ENCODE data around the gene CDKN2D. TPM values are rescaled to one million over a fixed set of nuclear protein-coding genes. Genes with fewer than 3 reads are reported as not detected.

The CDKN2D gene
- total and polyA plus RNA-seq, 8 donors: 4.1 to 11.8 (median 8.5) TPM; not detected in 2

- Histone ChIP-seq H3K4me3 (no peak overlapping the region), H3K36me3 (no peaks in the 10 kb centered on the region), H3K27me3 (no peaks in the 10 kb centered on the region), H3K27ac (peak overlapping the region; percentile 69 to 88 (median 81)), H3K9me3 (no peaks in the 10 kb centered on the region), H3K4me1 (peaks cover 37 to 67% (median 45%) of the 10 kb centered on the region in 4 donors)
- no peak for TF ChIP-seq EP300 (IDR thresholded peaks at IDR 0.05)
- TF ChIP-seq POLR2AphosphoS5 (IDR thresholded peaks at IDR 0.05): peak in 2 of 3 donors; percentile 57 to 86
- no peak for TF ChIP-seq POLR2A (IDR thresholded peaks at IDR 0.05)
- TF ChIP-seq CTCF (IDR thresholded peaks at IDR 0.05): no peak
- peak; percentile 20 to 96 for DNase-seq
- intact Hi-C loops (cut with DNase I; ENCODE audit: low total_unique reads): no loop called here
- 33 to 40% (median 38%) methylated on average over 13 to 15 of the region's 15 CpGs for WGBS, 5 donors
Observed at GRCh38 chr19:10612499-10613119, 43.8 kb upstream of the CDKN2D start.

GRCh38 chr19:10611907-10612306 lies 43.1 kb upstream of the CDKN2D start:
- 61 to 78% (median 72%) methylated on average over 5 of the region's 5 CpGs for WGBS, 5 donors
- Histone ChIP-seq H3K36me3 (no peaks in the 10 kb centered on the region), H3K27ac (peak overlapping the region; percentile 69 to 88 (median 81)), H3K4me3 (no peak overlapping the region), H3K4me1 (peaks cover 30 to 60% (median 39%) of the 10 kb centered on the region in 4 donors), H3K9me3 (no peaks in the 10 kb centered on the region), H3K27me3 (no peaks in the 10 kb centered on the region)
- intact Hi-C loops (cut with DNase I; ENCODE audit: low total_unique reads): no loop called here
- TF ChIP-seq CTCF (IDR thresholded peaks at IDR 0.05) (no peak), POLR2AphosphoS5 (IDR thresholded peaks at IDR 0.05) (no peak), POLR2A (IDR thresholded peaks at IDR 0.05) (no peak), EP300 (IDR thresholded peaks at IDR 0.05) (no peak)
- DNase-seq: no peak

- peaks cover 23 to 44% (median 29%) of the 10 kb centered on the region in 4 donors for H3K4me1 ChIP-seq
- H3K27ac ChIP-seq: peak overlapping the region; percentile 74 to 92 (median 89)
- DNase-seq: peak; percentile 20 to 35
- intact Hi-C loops (cut with DNase I; ENCODE audit: low total_unique reads): no loop called here
- H3K27me3 ChIP-seq: no peaks in the 10 kb centered on the region
- TF ChIP-seq POLR2A (IDR thresholded peaks at IDR 0.05) (no peak), POLR2AphosphoS5 (IDR thresholded peaks at IDR 0.05) (peak in 1 of 3 donors; percentile 36)
- no peaks in the 10 kb centered on the region for H3K36me3 ChIP-seq
- 62 to 78% (median 72%) methylated on average over 5 to 9 of the region's 9 CpGs for WGBS, 5 donors
- H3K4me3 ChIP-seq: peak overlapping the region in 3 of 4 donors; percentile 86 to 98 (median 92)
- H3K9me3 ChIP-seq: no peaks in the 10 kb centered on the region
Observed at GRCh38 chr19:10604460-10604980, 35.7 kb upstream of the CDKN2D start.

DNA sequence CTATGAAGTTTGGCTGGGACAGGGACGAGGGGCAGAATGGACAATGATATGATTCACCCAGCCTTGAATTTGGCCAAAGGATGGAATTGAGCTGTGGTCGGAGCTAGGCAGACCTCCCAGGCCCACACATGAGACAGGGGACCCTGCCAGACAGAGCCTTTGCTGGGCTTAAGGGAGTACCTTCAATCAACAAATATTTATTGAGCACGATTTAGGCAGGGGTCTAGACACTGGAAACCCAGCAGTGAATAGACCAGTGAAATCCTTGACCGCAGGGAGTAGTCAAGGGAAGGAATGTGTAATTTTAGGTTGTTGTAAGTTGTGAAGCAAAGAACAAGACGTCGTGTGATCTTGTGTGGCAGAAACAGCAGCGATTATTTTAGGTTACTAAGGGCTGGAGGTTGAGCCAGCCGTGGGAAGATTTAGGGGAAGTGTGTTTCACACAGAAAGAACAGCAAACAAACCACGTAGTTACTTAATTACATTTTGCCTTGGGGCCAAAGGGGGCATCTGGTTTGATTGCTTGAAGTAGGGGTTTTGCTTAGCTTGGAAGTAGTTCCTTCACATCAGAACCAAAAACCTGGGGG lies 35.2 kb upstream of the CDKN2D start:
- H3K4me3 ChIP-seq: peak overlapping the region; percentile 86 to 98 (median 92)
- peaks cover 23 to 44% (median 29%) of the 10 kb centered on the region in 4 donors for H3K4me1 ChIP-seq
- TF ChIP-seq POLR2A (IDR thresholded peaks at IDR 0.05) (no peak), POLR2AphosphoS5 (IDR thresholded peaks at IDR 0.05) (peak in 2 of 3 donors; percentile 35 to 45)
- intact Hi-C loops (cut with DNase I; ENCODE audit: low total_unique reads): no loop called here
- no peaks in the 10 kb centered on the region for H3K9me3 ChIP-seq
- peak overlapping the region; percentile 74 to 92 (median 89) for H3K27ac ChIP-seq
- H3K36me3 ChIP-seq: no peaks in the 10 kb centered on the region
- 8 to 20% (median 13%) methylated on average over 9 of the region's 9 CpGs for WGBS, 5 donors
- peak; percentile 38 to 70 for DNase-seq
- H3K27me3 ChIP-seq: no peaks in the 10 kb centered on the region

- Histone ChIP-seq H3K9me3 (no peaks in the 10 kb centered on the region), H3K27ac (peak overlapping the region; percentile 74 to 92 (median 89)), H3K4me1 (peaks cover 23 to 44% (median 29%) of the 10 kb centered on the region in 4 donors), H3K27me3 (no peaks in the 10 kb centered on the region), H3K4me3 (peak overlapping the region; percentile 86 to 98 (median 92)), H3K36me3 (no peaks in the 10 kb centered on the region)
- TF ChIP-seq EP300 (IDR thresholded peaks at IDR 0.05) (no peak), POLR2AphosphoS5 (IDR thresholded peaks at IDR 0.05) (peak in 1 of 3 donors; percentile 12)
- peak; percentile 57 to 86 for DNase-seq
- intact Hi-C loops (cut with DNase I; ENCODE audit: low total_unique reads): no loop called here
- 7 to 10% (median 8%) methylated on average over 18 to 19 of the region's 19 CpGs for WGBS, 5 donors
Observed at GRCh38 chr19:10603084-10603872, 34.5 kb upstream of the CDKN2D start.
